Sigmoid colon (tissue), 4 donors: Measurements from ENCODE around the gene CAMK4.

Experiments
- EP300 ChIP-seq, 4 donors: sonication (generic); formaldehyde crosslinking; IDR thresholded peaks; one replicate each; pipeline ENCODE4 v1.6.1; 2017; ENCODE audit warnings: antibody characterized with exemption in 4 of 4
- POLR2A ChIP-seq, 2 donors: fragments of 450-650 bp; IDR thresholded peaks; one replicate each; pipeline ENCODE4 v1.6.1; 2016; ENCODE audit warnings: antibody characterized with exemption in 2 of 2, mild to moderate bottlenecking in 2 of 2, moderate library complexity in 2 of 2
- POLR2AphosphoS5 ChIP-seq, 4 donors: sonication (generic); formaldehyde crosslinking; IDR thresholded peaks; one replicate each; pipeline ENCODE4 v1.6.1; 2017; ENCODE audit warnings: antibody characterized with exemption in 4 of 4
- TF ChIP-seq, protein P1 (sequence below), 4 experiments: fragments of 450-650 bp in 3 of 4; fragments of 200-600 bp in 1 of 4; IDR thresholded peaks; one replicate each; pipeline ENCODE4 v1.5.1; 2016 to 2019; ENCODE audit warnings: antibody characterized with exemption in 4 of 4, mild to moderate bottlenecking in 3 of 4, moderate library complexity in 2 of 4

DNA sequence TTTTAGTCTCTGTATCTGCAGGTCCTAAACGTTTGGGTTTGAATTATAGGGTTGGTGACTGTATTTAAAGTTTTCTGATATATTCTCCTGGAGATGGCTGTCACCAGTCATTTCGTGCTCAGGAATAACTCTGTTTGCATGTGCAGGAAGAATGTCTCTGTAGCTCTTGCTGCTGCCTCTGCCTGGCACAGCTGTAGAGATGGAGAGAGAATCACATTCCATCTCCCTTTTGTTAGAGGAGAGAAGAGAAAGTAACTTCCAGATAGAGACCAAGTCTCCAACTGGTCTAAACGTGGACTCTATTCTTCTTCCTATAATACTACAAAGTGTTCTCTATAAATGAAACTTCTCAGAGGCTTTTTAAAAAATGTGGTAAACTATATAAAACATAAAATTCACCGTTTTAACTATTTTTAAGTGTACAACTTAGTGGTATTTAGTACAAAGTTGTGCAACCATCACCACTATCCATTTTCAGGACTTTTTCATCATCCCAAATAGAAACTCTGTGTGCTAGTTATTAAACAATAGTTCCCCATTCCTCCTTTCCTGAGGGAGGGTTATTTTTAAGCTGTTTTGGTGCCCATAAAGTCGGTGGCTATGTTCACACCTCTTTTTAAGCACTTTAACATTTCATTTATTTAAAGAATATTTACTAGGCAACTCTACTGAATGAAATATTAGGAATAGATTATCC is 308.9 kb downstream of the CAMK4 start:
- TF ChIP-seq, protein P1, sequence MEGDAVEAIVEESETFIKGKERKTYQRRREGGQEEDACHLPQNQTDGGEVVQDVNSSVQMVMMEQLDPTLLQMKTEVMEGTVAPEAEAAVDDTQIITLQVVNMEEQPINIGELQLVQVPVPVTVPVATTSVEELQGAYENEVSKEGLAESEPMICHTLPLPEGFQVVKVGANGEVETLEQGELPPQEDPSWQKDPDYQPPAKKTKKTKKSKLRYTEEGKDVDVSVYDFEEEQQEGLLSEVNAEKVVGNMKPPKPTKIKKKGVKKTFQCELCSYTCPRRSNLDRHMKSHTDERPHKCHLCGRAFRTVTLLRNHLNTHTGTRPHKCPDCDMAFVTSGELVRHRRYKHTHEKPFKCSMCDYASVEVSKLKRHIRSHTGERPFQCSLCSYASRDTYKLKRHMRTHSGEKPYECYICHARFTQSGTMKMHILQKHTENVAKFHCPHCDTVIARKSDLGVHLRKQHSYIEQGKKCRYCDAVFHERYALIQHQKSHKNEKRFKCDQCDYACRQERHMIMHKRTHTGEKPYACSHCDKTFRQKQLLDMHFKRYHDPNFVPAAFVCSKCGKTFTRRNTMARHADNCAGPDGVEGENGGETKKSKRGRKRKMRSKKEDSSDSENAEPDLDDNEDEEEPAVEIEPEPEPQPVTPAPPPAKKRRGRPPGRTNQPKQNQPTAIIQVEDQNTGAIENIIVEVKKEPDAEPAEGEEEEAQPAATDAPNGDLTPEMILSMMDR (IDR thresholded peaks at IDR 0.05), result no peak
- no peak for TF ChIP-seq EP300 (IDR thresholded peaks at IDR 0.05)
- no peak for TF ChIP-seq POLR2AphosphoS5 (IDR thresholded peaks at IDR 0.05)
- no peak for TF ChIP-seq POLR2A (IDR thresholded peaks at IDR 0.05)
